ENCODE measurements around the gene SHISA6.

Gene SHISA6

GRCh38 chr17:11267999-11268575 lies 27.1 kb downstream of the SHISA6 start:
- Histone ChIP-seq H3K27ac (ENCODE audit: low read depth, low read length) (no peak overlapping the region), H3K9ac (ENCODE audit: low read length) (no peak overlapping the region), H3K9me3 (ENCODE audit: low read length) (no peaks in the 10 kb centered on the region), H3K4me3 (ENCODE audit: low read depth in 1 of 2, low read length in 2 of 2) (no peak overlapping the region), H3K27me3 (ENCODE audit: control insufficient read depth in 1 of 2, insufficient read depth in 2 of 2, low read length in 2 of 2) (no peaks in the 10 kb centered on the region), H3K36me3 (ENCODE audit: insufficient read depth, low read length) (no peaks in the 10 kb centered on the region), H3K4me1 (ENCODE audit: insufficient read depth, low read length) (no peaks in the 10 kb centered on the region)

GRCh38 chr17:11269210-11269609 lies 28.2 kb downstream of the SHISA6 start:
- H3K4me3 ChIP-seq (ENCODE audit: low read depth in 1 of 2, low read length in 2 of 2) = no peak overlapping the region
- H3K27ac ChIP-seq (ENCODE audit: low read depth, low read length) = no peak overlapping the region
- H3K9ac ChIP-seq (ENCODE audit: low read length) = no peak overlapping the region
- H3K4me1 ChIP-seq (ENCODE audit: insufficient read depth, low read length) = no peaks in the 10 kb centered on the region
- H3K27me3 ChIP-seq (ENCODE audit: control insufficient read depth in 1 of 2, insufficient read depth in 2 of 2, low read length in 2 of 2) = no peaks in the 10 kb centered on the region
- H3K9me3 ChIP-seq (ENCODE audit: low read length) = no peaks in the 10 kb centered on the region
- H3K36me3 ChIP-seq (ENCODE audit: insufficient read depth, low read length) = no peaks in the 10 kb centered on the region

GRCh38 chr17:11272191-11272590 lies 31.2 kb downstream of the SHISA6 start:
- no peak overlapping the region for H3K9ac ChIP-seq (ENCODE audit: low read length)
- H3K27me3 ChIP-seq (ENCODE audit: control insufficient read depth in 1 of 2, insufficient read depth in 2 of 2, low read length in 2 of 2) = no peaks in the 10 kb centered on the region
- no peaks in the 10 kb centered on the region for H3K4me1 ChIP-seq (ENCODE audit: insufficient read depth, low read length)
- no peaks in the 10 kb centered on the region for H3K9me3 ChIP-seq (ENCODE audit: low read length)
- H3K4me3 ChIP-seq (ENCODE audit: low read depth in 1 of 2, low read length in 2 of 2) = no peak overlapping the region
- H3K27ac ChIP-seq (ENCODE audit: low read depth, low read length) = no peak overlapping the region
- H3K36me3 ChIP-seq (ENCODE audit: insufficient read depth, low read length) = no peaks in the 10 kb centered on the region

- Histone ChIP-seq H3K4me1 (ENCODE audit: insufficient read depth, low read length) (no peaks in the 10 kb centered on the region), H3K27me3 (ENCODE audit: control insufficient read depth in 1 of 2, insufficient read depth in 2 of 2, low read length in 2 of 2) (no peaks in the 10 kb centered on the region), H3K36me3 (ENCODE audit: insufficient read depth, low read length) (no peaks in the 10 kb centered on the region), H3K4me3 (ENCODE audit: low read depth in 1 of 2, low read length in 2 of 2) (no peak overlapping the region), H3K27ac (ENCODE audit: low read depth, low read length) (no peak overlapping the region), H3K9ac (ENCODE audit: low read length) (no peak overlapping the region), H3K9me3 (ENCODE audit: low read length) (no peaks in the 10 kb centered on the region)
These were observed 32.6 kb downstream of the SHISA6 start for GRCh38 chr17:11273596-11273995.

- Histone ChIP-seq H3K9me3 (ENCODE audit: low read length) (no peaks in the 10 kb centered on the region), H3K4me3 (ENCODE audit: low read depth in 1 of 2, low read length in 2 of 2) (no peak overlapping the region), H3K9ac (ENCODE audit: low read length) (no peak overlapping the region), H3K36me3 (ENCODE audit: insufficient read depth, low read length) (no peaks in the 10 kb centered on the region), H3K27ac (ENCODE audit: low read depth, low read length) (no peak overlapping the region), H3K4me1 (ENCODE audit: insufficient read depth, low read length) (no peaks in the 10 kb centered on the region), H3K27me3 (ENCODE audit: control insufficient read depth in 1 of 2, insufficient read depth in 2 of 2, low read length in 2 of 2) (no peaks in the 10 kb centered on the region)
These were observed 33.1 kb downstream of the SHISA6 start for GRCh38 chr17:11274106-11274505.

GRCh38 chr17:11276486-11276885 lies 35.5 kb downstream of the SHISA6 start:
- Histone ChIP-seq H3K36me3 (ENCODE audit: insufficient read depth, low read length) (no peaks in the 10 kb centered on the region), H3K27ac (ENCODE audit: low read depth, low read length) (no peak overlapping the region)

GRCh38 chr17:11278186-11278991 lies 37.4 kb downstream of the SHISA6 start:
- no peaks in the 10 kb centered on the region for H3K9me3 ChIP-seq (ENCODE audit: low read length)
- no peaks in the 10 kb centered on the region for H3K36me3 ChIP-seq (ENCODE audit: insufficient read depth, low read length)
- H3K4me1 ChIP-seq (ENCODE audit: insufficient read depth, low read length) = no peaks in the 10 kb centered on the region
- H3K27me3 ChIP-seq (ENCODE audit: control insufficient read depth in 1 of 2, insufficient read depth in 2 of 2, low read length in 2 of 2) = no peaks in the 10 kb centered on the region
- no peak overlapping the region for H3K4me3 ChIP-seq (ENCODE audit: low read depth in 1 of 2, low read length in 2 of 2)
- H3K27ac ChIP-seq (ENCODE audit: low read depth, low read length) = no peak overlapping the region
- no peak overlapping the region for H3K9ac ChIP-seq (ENCODE audit: low read length)

More at GRCh38 chr17:11276486-11276885, 35.5 kb downstream of the SHISA6 start:
- no peak overlapping the region for H3K9ac ChIP-seq (ENCODE audit: low read length)
- H3K9me3 ChIP-seq (ENCODE audit: low read length) = no peaks in the 10 kb centered on the region
- no peaks in the 10 kb centered on the region for H3K27me3 ChIP-seq (ENCODE audit: control insufficient read depth in 1 of 2, insufficient read depth in 2 of 2, low read length in 2 of 2)
- no peak overlapping the region for H3K4me3 ChIP-seq (ENCODE audit: low read depth in 1 of 2, low read length in 2 of 2)
- no peaks in the 10 kb centered on the region for H3K4me1 ChIP-seq (ENCODE audit: insufficient read depth, low read length)

- no peaks in the 10 kb centered on the region for H3K27me3 ChIP-seq (ENCODE audit: control insufficient read depth in 1 of 2, insufficient read depth in 2 of 2, low read length in 2 of 2)
- no peak overlapping the region for H3K27ac ChIP-seq (ENCODE audit: low read depth, low read length)
- H3K9ac ChIP-seq (ENCODE audit: low read length) = no peak overlapping the region
- H3K4me3 ChIP-seq (ENCODE audit: low read depth in 1 of 2, low read length in 2 of 2) = no peak overlapping the region
- H3K36me3 ChIP-seq (ENCODE audit: insufficient read depth, low read length) = no peaks in the 10 kb centered on the region
- H3K9me3 ChIP-seq (ENCODE audit: low read length) = no peaks in the 10 kb centered on the region
- no peaks in the 10 kb centered on the region for H3K4me1 ChIP-seq (ENCODE audit: insufficient read depth, low read length)
These were observed 37.9 kb downstream of the SHISA6 start for GRCh38 chr17:11278992-11279270.

GRCh38 chr17:11279776-11280344 lies 38.8 kb downstream of the SHISA6 start:
- no peaks in the 10 kb centered on the region for H3K9me3 ChIP-seq (ENCODE audit: low read length)

GRCh38 chr17:11282586-11282985 lies 41.6 kb downstream of the SHISA6 start:
- H3K27me3 ChIP-seq (ENCODE audit: control insufficient read depth in 1 of 2, insufficient read depth in 2 of 2, low read length in 2 of 2) = no peaks in the 10 kb centered on the region
- H3K9me3 ChIP-seq (ENCODE audit: low read length) = no peaks in the 10 kb centered on the region
- no peaks in the 10 kb centered on the region for H3K4me1 ChIP-seq (ENCODE audit: insufficient read depth, low read length)
- H3K9ac ChIP-seq (ENCODE audit: low read length) = no peak overlapping the region
- no peaks in the 10 kb centered on the region for H3K36me3 ChIP-seq (ENCODE audit: insufficient read depth, low read length)
- no peak overlapping the region for H3K27ac ChIP-seq (ENCODE audit: low read depth, low read length)
- H3K4me3 ChIP-seq (ENCODE audit: low read depth in 1 of 2, low read length in 2 of 2) = no peak overlapping the region

More at GRCh38 chr17:11279776-11280344, 38.8 kb downstream of the SHISA6 start:
- H3K27me3 ChIP-seq (ENCODE audit: control insufficient read depth in 1 of 2, insufficient read depth in 2 of 2, low read length in 2 of 2) = no peaks in the 10 kb centered on the region
- H3K27ac ChIP-seq (ENCODE audit: low read depth, low read length) = no peak overlapping the region
- H3K4me1 ChIP-seq (ENCODE audit: insufficient read depth, low read length) = no peaks in the 10 kb centered on the region
- H3K9ac ChIP-seq (ENCODE audit: low read length) = no peak overlapping the region
- H3K36me3 ChIP-seq (ENCODE audit: insufficient read depth, low read length) = no peaks in the 10 kb centered on the region
- no peak overlapping the region for H3K4me3 ChIP-seq (ENCODE audit: low read depth in 1 of 2, low read length in 2 of 2)

GRCh38 chr17:11284811-11285210 lies 43.8 kb downstream of the SHISA6 start:
- H3K9ac ChIP-seq (ENCODE audit: low read length) = no peak overlapping the region
- H3K4me3 ChIP-seq (ENCODE audit: low read depth in 1 of 2, low read length in 2 of 2) = no peak overlapping the region
- H3K4me1 ChIP-seq (ENCODE audit: insufficient read depth, low read length) = no peaks in the 10 kb centered on the region
- no peak overlapping the region for H3K27ac ChIP-seq (ENCODE audit: low read depth, low read length)
- H3K36me3 ChIP-seq (ENCODE audit: insufficient read depth, low read length) = no peaks in the 10 kb centered on the region
- H3K9me3 ChIP-seq (ENCODE audit: low read length) = no peaks in the 10 kb centered on the region
- H3K27me3 ChIP-seq (ENCODE audit: control insufficient read depth in 1 of 2, insufficient read depth in 2 of 2, low read length in 2 of 2) = no peaks in the 10 kb centered on the region

- Histone ChIP-seq H3K9ac (ENCODE audit: low read length) (no peak overlapping the region), H3K4me1 (ENCODE audit: insufficient read depth, low read length) (no peaks in the 10 kb centered on the region), H3K36me3 (ENCODE audit: insufficient read depth, low read length) (no peaks in the 10 kb centered on the region), H3K27ac (ENCODE audit: low read depth, low read length) (no peak overlapping the region), H3K4me3 (ENCODE audit: low read depth in 1 of 2, low read length in 2 of 2) (no peak overlapping the region), H3K27me3 (ENCODE audit: control insufficient read depth in 1 of 2, insufficient read depth in 2 of 2, low read length in 2 of 2) (no peaks in the 10 kb centered on the region), H3K9me3 (ENCODE audit: low read length) (no peaks in the 10 kb centered on the region)
These were observed 44.9 kb downstream of the SHISA6 start for GRCh38 chr17:11285946-11286345.

Data from muscle layer of colon (tissue), 2 donors.